GM20431 (cell line): ENCODE data around the gene FCF1.

Experiments used
- in situ Hi-C: fragments of 300-500 bp; cut with MseI, MboI; formaldehyde crosslinking; loops from one replicate; pipeline ENCODE4 v1.15.0; 2020; ENCODE audit warnings: low sequenced_read_pairs; ENCODE audit not compliant: unreplicated experiment

Gene FCF1, protein sequence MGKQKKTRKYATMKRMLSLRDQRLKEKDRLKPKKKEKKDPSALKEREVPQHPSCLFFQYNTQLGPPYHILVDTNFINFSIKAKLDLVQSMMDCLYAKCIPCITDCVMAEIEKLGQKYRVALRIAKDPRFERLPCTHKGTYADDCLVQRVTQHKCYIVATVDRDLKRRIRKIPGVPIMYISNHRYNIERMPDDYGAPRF

DNA sequence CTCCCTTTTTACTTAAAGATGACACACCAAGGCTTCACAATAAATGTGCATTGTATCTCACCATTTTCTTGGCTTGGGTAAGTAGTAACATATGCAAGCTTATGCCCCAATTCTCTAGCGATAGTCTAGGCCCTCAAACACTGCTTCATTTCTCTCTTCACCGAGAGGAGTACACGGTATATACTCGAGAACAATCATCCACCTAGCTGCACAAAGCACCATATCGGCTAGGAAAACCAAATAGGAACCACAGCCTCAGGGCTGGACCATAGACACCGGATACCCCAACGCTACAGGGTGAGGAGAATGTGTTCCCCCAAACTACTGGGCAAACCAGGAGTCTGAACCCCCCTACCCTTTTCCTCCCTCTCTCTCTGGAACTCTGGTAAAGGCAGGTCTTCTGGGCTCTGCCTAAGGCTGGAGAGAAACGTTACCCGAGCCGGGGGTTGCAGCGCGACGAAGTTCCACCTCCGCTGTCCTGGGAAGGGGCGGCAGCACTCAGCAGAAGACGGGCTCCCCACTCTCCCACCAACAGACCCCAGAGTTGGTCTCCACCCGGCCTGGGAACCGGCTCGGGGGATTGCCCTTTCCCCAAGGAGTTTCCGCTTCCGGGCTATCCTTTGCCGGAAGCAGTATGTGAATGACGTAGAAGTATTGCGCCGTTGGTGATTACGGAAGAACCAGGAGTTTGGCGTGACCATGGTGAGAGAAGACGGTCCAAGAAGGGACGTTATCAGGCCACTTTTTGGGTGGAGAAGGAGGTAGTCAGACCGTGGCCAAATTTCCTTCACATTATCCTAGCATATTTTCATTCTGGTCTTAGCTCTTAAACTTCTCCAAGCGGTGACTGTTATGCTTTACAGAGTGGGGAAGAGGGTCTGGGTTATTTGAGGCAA lies at the start of gene FCF1, which contains the start of gene AREL1:
FCF1 (plus strand) TSS at position 646 of the 896 bp plus-strand sequence; CDS start at position 700, 54 bp downstream.
AREL1 (minus strand) TSS at position 582 of the 896 bp plus-strand sequence. CDS start 27,465 bp downstream, outside the sequence.
- in situ Hi-C loops: no loop called here

DNA sequence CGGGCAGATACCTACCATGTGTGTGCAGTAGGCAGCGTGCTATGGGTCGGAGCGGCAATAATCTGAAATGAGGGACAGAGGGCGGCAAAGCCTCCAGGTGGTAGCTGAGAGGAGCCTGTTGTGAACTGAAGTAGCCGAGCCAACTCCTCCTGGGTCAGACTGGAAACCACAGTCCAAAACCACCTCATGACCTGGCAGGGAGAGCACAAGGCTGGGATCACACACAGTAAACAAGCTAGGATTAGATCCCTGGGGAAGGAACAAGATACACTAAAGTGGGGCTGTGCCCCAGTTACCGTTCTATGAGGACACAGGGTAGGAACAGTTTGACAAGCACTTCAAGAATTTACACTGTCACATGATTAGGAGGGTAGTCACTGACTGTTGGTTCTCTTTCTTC lies 49.1 kb upstream of the FCF1 start:
- in situ Hi-C loops: no loop called here

DNA sequence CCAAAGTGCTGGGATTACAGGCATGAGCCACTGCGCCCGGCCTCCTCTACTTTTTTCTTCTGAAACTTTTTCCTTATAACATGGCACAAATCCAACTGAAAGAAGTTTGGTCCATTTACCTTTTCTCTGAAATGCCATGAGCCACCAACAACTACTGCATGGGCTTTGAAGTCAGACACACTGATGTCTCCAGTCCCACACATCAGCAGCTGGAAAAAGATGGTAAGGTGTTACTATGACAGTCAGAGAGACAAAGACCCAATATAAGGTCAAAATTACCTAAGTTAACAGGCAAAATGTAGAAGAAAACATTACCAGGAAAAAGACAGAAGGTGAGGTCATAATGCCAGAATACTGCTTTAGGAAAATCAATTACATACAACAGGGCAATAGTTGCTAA lies 48.2 kb upstream of the FCF1 start:
- in situ Hi-C loops: no loop called here

DNA sequence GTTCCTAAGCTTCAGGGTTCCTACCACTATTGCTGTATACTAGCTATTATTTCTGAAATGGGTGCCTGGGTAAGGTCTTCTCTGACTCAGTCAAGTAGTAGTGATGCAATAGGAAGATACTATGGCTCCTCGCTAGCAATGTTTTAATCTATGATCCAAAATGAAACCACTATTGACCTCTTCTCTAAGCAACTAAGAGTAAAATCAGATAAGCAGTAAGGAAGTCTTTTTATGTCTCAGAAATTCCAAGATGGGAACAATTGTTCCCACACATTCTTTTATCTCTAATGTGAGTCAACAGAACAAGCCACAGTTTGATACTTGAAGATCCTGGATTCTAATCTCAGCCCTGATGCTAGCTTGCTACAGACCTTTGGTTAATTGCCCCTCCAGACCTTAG lies 45.2 kb upstream of the FCF1 start:
- in situ Hi-C loops: no loop called here

DNA sequence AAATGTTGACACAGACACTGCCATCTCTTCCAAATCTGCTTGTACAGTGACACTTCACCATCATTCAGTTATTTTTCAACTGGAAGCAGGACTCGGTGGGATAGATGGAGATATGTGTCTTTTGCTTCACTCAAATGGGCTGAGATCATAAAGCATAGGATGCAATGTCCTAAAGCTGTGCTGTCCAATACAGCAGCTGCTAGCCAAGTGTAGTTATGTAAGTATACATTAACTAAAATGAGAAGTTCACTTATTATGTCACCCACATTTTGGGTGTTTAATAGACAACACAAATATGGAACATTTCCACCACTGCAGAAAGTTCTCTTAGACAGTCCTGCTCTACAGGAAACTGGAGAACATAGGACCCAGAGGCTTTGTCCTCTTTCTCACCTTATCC lies 43.7 kb upstream of the FCF1 start:
- in situ Hi-C loops: no loop called here

DNA sequence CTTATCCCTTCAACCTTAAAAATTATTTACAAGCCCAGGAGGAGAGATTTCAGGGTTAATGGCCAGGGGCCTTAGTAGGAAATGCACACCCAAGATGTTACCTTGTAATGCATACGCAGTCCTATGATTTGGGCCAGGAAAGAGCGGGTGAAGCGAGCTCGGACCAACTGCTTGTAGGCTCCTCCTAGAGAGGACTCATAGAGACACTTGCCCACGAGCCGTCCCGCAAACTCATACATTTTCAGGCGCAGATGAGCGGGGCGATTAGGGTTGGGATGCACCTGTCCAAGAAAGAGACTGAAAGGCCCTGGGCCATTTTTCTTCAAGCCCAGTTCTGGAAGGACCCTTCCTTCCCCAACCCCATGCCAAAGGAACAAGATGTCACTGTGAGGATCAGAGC lies 43.1 kb upstream of the FCF1 start:
- in situ Hi-C loops: no loop called here

DNA sequence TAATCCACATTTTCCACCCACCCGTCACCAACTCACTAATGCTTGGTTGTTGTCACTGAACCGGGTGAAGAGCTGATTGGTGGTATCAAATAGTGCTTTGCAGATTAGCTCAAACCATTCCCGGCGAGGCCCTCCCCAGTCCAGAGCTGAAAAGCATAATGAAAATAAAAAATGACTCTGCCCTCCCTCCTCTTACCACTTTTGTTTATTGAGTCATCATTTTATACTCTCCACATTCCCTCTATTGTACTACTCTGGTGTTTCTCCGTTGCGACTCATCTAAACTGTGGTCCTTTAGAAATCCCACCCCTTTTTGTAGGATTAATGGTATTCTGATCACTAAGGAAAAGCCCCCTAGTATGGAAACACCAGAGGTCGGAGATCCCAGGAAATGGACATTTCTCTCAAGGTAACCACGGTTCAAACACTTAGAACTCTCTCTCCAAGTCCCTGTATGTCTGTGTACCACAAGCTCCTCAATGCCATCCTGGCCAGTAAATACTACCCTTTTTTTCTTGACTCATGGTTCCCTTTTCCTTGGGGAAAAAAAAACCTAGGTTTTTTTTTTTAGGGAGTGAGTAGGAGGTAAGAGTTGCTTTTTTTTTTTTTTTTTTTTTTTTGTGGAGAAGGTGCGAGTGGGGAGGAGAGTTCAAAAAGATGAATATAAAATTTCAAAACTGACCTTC lies 42.1 kb upstream of the FCF1 start:
- in situ Hi-C loops: no loop called here

DNA sequence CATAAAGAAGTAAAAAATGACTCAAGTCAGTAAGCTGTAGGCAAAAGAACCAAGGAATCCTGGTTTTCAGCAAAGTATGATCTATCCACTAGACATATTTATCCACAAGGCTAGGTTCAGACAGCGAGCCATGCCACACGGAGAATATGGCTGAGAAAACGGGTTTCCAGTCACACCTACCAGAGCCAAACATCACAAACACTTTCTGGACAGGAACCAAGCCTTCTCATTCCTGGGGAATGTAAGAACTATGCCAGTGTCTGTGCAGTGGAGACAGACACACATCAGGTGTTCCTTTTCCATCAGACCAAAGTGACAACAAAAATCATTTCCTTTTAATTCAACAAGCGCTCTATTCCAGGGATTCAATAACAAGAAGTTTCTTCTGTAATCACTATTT lies 41.2 kb upstream of the FCF1 start:
- in situ Hi-C loops: no loop called here

DNA sequence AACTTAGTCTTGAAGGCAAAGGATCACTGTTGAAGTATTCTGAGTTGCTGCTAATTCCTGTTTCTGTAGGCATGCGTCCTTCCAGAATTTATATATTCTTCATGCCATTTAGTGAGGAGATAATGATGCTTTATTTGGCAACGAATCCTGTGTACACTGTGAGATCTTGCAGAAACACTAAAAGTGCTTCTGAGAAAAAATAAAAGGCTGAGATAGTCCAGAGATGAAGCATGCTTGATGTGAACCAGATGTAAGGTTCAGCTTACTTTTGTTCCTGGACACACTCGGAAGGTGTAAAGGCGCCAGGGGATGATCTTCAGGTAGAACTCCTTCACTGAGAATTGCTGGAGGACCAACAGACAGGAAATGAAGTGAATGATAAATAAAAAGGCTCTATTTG lies 39.2 kb upstream of the FCF1 start:
- in situ Hi-C loops: no loop called here

DNA sequence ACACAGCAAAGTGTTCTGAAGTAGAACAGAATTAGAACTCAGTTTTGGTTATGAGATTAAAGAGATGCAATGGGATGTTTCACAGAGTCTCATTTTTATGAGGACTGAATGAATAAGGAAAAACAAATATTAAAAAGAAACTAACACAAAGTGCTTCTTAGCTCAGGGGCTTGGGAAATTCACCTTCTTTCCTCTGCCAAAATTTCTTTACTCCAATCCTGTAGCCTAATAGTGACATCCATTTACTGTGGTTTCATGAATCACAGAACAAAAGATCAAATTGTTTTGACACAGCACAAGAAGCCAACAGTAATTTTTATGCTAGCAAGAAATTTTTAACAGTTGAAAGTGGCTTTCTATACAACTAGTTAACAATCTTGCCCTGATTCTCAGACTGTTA lies 37.7 kb upstream of the FCF1 start:
- in situ Hi-C loops: no loop called here

DNA sequence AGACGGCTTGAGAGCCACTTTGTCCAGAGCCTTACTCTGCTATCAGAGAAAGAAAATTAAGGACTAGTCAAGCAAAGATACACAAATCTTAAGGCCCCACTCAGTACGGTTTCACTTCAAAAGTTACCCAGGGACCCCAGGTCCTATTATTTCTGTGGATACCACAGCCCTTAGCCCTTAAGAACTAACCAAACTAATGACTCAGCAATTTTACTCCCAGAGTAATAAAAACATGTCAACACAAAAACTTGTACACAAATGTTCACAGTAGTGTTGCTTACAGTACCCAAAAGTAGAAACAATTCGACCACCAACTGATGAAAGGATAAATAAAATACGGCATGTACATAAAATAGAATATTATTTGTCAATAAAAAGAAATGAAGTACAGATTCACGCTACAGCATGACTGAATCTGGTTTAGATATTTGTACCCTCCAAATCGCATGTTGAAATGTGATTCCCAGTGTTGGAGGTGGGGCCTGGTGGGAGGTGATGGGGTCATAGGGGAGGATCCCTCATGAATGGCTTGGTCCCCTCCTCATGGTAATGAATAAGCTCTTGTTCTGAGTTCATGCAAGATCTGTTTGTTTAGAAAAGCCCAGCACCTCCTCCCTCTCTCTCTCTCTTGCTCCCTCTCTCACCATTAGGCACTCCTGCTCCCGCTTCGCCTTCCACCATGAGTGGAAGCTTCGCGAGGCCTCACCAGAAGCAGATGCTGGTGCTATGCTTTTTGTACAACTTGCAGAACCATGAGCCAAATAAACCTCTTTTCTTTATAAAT lies 30.6 kb upstream of the FCF1 start:
- in situ Hi-C loops: no loop called here

DNA sequence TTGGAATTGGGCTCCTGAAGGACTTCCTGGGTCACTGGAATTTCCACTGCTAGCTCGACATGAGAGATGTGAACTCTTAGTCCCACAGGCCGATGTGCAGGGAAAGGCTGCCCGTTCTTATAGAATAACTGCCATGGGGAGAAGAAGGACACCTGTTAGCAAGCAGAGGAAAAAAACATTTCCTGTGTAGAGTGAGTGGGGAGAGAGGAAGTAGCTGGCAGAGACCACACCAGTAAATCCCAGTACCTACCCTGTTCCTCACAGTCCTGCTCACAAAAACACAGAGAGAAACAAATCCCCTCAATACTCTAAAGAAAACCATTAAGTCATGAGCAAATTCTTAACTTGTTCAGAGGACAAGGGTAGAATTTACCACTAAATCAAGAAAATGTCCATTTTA lies 29.5 kb upstream of the FCF1 start:
- in situ Hi-C loops: no loop called here

DNA sequence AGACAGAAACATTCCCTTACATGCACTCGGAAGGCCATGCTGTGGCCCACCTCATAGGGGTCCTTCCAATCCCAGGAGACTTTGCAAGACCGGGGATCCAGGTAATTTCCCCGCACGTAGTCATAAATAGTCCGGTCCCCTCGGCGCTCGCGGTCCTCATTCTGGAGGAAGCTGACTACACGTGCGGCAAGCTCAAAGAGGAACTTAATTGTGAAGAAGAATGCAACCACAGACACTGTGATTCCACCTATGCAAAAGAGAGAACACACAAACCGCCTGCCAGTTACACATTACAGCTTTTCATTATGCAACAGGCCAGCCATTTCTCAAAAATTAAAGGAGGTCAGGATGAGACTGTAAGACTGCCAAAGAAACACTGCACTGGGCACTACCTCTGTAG lies 28.5 kb upstream of the FCF1 start:
- in situ Hi-C loops: no loop called here

DNA sequence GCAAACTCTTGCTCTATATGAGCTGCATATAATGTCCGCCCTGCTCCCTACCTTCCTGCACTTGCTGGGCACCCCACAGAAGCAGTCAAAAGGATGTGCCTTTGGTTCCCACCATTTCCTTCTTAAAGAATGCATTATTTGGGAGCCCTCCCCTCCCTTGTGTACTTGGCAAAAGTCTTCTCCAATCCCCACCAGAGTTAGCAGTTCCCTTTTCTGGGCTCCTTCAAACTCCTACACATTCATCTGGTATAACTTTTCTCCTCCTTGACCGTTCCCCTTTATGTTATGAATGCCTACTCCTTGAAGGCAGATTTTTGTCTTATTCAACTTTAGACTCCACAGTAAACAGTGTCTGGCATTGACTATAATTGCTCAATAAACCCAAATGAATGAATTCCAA lies 27.9 kb upstream of the FCF1 start:
- in situ Hi-C loops: no loop called here

DNA sequence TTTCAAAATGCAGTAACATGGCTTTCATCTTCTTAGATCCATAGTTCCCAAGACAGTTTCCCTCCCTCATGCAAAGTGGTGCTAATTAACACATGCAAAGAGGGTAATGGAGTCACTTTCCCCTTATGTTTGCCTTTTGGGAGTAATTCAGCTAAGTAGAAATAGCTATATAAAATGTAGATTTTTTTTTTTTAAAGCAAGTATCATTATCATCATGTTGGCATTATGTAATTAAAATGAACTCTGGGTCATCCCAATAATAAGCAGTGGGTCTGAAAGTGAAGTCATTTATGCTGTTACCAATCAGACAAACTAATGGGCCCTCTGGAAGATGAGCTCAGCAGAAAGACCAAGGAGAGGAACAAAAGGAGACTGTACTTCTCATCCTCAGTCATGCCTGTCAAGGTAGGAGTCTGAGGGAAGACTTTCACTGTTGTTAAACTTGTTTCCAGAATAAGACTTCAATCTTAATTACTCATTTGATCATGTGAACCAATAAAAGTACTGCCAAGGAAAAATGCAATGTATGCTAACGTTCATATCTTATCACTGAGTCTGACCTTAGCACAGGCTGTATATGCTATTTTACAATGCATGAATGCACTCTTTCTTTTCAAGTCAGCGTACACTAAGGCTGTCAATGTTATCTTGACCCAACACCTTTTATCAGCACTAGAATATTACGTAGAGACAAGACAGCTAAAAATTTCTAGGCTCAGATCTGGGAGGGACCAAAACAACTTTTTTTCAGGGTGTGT lies 26.8 kb upstream of the FCF1 start:
- in situ Hi-C loops: no loop called here

DNA sequence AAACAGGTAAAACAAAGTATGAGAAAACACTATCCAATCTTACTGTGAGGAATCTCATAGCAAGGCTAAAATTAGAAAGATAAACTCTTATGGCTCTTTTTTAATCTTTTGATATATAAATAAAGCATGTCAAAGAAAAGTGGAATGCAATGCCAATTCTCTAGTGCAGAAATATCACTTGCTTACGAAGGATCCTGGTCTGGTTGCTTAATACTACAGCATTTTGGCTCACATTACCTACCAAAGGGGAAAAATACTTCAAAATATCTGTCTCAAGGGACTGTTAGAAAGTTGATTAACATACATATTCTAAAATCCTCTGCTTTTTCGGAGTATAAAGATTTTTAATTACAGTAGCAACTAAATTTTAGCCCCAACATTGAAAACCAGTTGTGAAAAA lies 21.5 kb upstream of the FCF1 start:
- in situ Hi-C loops: no loop called here

DNA sequence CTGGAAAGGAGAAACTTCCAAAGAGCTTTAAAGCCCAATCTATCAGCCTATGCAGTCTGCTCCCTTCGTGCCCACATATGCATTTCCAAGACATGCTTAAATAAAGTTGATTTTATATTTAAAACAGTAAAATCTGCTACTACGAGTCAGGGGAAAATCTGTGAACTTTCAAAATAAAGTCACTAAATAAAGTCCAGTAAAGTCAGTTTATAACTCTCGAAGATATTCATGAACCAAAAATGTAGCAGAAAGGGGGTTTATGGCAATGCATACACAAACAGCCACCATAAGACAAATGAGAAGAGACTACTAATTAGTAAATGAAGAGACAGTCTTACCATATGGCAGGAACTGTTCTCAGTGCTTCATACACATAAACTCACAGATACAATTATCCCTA lies 19.8 kb upstream of the FCF1 start:
- in situ Hi-C loops: no loop called here

DNA sequence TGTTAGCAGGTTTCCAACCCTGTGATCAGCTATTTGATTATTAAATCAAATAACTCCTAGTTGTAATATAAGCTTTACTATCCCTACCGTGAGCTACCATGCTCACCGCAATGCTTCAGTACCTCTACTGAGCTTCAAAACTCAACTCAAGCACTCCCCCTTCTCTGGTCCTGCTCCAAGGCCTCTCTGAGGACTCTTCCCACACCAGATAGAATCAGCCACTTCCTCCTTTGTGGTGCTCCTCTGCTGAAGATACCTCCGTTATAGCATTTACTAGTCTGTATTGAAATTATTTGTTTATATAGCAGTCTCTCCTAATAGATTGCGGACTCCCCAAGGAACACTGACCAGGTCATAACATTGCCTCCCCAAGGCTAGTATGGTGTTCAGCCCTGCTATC lies 17.5 kb upstream of the FCF1 start:
- in situ Hi-C loops: no loop called here

DNA sequence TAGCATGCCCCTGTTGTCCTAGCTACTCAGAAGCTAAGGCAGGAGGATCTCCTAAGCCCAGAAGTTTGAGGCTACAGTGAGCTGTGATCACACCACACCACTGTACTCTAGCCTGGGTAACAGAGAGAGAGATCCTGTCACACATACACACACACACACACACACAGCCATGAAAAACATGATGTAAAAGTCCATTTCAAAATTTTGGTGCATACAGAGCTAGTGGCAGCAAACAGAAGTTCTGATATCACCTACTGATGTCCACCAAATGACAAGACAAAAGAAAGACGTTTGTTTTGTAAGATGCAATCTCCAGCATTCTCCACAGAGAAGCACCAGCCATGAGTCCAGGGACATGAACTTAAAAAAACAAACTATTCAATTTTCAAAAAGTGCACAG lies 15.9 kb upstream of the FCF1 start:
- in situ Hi-C loops: no loop called here

DNA sequence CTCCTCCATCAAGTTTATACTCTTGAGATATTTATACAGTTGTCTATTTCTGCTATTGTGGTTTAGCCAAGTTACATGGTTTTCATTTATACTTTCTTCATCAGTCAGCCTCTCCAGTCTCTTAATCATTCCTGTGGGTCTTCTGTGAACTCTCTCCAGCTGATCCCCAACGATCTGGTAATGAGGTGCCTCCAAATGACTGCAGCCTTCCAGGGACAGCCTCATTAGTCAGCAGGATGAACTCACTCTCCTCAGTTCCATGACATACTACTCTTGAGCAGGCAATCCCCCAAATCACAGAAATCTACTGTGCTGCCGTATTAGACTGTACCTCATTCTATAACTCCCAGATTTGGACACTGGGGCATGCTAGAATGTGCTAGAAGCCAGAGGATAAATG lies 15.4 kb upstream of the FCF1 start:
- in situ Hi-C loops: no loop called here
